GM08714 (cell line): ENCODE data around the gene PTPRN2.
"Not testable (repeated sequence)": the region's sequence is repeated elsewhere in the genome, so short reads cannot be mapped to it uniquely, and the experiment has no call there.

Experiments used
- H3K4me3 ChIP-seq: fragments of 200-500 bp; sonication (Bioruptor generic); 2 replicates; pipeline ENCODE4 v1.5.1; 2014; ENCODE audit warnings: mild to moderate bottlenecking, low read length, inconsistent platforms
- ZNF274 ChIP-seq: IDR thresholded peaks from 2 replicates; pipeline ENCODE4 v1.6.1; 2012; ENCODE audit warnings: mild to moderate bottlenecking, low read depth, low read length

Gene PTPRN2

GRCh38 chr7:158432369-158433341 is 155.0 kb downstream of the PTPRN2 start:
- no peak overlapping the region for H3K4me3 ChIP-seq
- no peak for TF ChIP-seq ZNF274

GRCh38 chr7:158431941-158432347 is 155.7 kb downstream of the PTPRN2 start:
- no peak for TF ChIP-seq ZNF274
- H3K4me3 ChIP-seq = no peak overlapping the region

GRCh38 chr7:158431055-158431940 is 156.3 kb downstream of the PTPRN2 start:
- no peak for TF ChIP-seq ZNF274
- no peak overlapping the region for H3K4me3 ChIP-seq

- H3K4me3 ChIP-seq = no peak overlapping the region
Observed at GRCh38 chr7:158430308-158431034, 157.2 kb downstream of the PTPRN2 start.

GRCh38 chr7:158428837-158429753 is 158.5 kb downstream of the PTPRN2 start:
- no peak overlapping the region for H3K4me3 ChIP-seq

More at GRCh38 chr7:158430308-158431034, 157.2 kb downstream of the PTPRN2 start:
- TF ChIP-seq ZNF274 = no peak

GRCh38 chr7:158428131-158428836 is 159.3 kb downstream of the PTPRN2 start:
- TF ChIP-seq ZNF274 = no peak
- no peak overlapping the region for H3K4me3 ChIP-seq

More at GRCh38 chr7:158428837-158429753, 158.5 kb downstream of the PTPRN2 start:
- no peak for TF ChIP-seq ZNF274

- not testable (repeated sequence) for H3K4me3 ChIP-seq
Observed at GRCh38 chr7:158425676-158426075, 161.9 kb downstream of the PTPRN2 start.

GRCh38 chr7:158424531-158424930 is 163.1 kb downstream of the PTPRN2 start:
- no peak overlapping the region for H3K4me3 ChIP-seq

GRCh38 chr7:158424011-158424410 is 163.6 kb downstream of the PTPRN2 start:
- TF ChIP-seq ZNF274 = no peak

More at GRCh38 chr7:158424531-158424930, 163.1 kb downstream of the PTPRN2 start:
- TF ChIP-seq ZNF274 = no peak

GRCh38 chr7:158422887-158423560 is 164.6 kb downstream of the PTPRN2 start:
- no peak overlapping the region for H3K4me3 ChIP-seq
- TF ChIP-seq ZNF274 = no peak

More at GRCh38 chr7:158424011-158424410, 163.6 kb downstream of the PTPRN2 start:
- H3K4me3 ChIP-seq = no peak overlapping the region

- no peak overlapping the region for H3K4me3 ChIP-seq
- no peak for TF ChIP-seq ZNF274
Observed at GRCh38 chr7:158422196-158422886, 165.3 kb downstream of the PTPRN2 start.
